HG03575 (cell line): ENCODE results near the gene KNOP1.

ENCODE experiments used
- ATAC-seq: cut with Tn5 transposase; IDR thresholded peaks from one replicate; pipeline ENCODE4 v1.9.1; 2021; ENCODE audit not compliant: unreplicated experiment, insufficient number of reproducible peaks, low FRiP score; ENCODE audit errors: extremely low read depth

The KNOP1 gene

DNA sequence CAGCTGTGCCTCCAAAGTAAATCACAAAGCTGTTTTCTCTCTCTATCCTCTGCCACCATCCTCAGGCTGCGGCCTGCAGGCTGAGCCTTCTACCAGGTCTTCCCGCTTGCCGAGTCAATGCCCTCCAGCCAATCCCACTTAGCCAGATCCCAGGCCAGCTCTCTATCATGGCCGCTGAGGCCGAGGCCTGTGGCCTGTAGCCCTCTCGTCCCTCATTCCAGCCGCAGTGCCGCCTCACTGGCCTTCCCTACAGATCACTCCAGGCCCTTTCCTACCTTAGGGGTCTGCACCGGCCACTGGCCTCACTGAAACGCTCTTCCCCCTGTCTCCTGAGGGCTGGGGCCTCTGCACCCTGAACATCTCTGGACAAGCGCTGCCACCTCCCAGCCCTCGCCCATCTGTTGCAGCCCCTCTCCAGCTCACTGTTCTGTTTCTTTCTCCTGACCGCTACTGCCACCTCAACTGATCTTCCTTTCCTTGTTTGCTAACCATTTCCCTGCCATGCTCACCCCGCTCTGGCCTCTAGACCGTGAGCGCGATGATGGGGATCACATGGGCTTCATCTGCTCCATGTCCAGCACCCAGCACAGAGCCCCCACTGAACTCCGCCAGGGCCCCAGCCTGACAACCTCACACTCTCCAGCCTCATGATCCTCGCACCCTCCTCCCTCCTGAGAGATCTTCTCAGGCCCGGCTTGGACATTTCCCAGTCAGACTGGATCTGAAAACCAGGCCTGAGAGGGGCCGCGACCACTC, 8.5 kb downstream of the KNOP1 start:
- ATAC-seq: no peak

DNA sequence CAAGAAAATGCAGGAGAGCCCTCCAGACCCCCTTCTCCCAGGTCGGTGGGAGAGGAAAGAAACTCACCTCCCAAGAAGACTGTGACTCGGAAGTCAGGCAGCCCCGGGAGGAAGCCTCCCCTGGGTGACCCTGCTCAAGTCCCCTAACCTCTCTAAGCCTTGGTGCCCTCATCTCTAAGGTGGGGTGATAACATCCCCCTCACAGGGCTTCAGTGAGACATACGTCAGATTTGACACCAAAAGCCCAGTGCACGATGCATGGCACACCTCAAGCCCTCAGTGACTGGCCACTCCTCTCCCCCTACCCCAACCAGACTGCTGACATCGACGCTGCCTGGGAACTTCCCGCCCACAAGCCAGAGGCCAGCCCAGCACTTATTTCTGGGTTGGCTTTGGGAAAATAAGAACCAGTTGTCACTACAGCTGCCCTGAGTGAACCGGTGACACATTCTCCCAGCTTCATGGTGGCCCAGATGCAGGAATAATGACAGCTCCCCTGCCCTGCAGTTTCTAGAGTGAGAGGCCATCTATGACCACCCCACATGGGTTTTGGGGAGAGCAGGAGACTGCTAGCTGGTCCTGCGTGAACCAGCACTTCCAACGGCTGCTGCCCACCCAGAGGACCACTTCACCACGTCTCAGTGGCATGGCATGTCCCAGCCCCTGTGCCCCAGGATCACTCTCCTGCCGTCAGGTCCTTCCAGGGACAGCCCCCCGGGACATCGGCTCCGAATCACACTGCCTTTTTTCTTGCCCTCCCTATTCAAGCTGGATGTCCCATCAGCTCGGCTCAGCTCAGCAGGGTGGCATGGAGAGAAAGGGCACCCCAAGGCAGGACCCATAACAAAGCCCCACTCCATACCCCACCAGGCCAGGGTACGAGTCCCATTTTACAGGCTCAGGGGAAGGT, 9.5 kb downstream of the KNOP1 start:
- no peak for ATAC-seq

DNA sequence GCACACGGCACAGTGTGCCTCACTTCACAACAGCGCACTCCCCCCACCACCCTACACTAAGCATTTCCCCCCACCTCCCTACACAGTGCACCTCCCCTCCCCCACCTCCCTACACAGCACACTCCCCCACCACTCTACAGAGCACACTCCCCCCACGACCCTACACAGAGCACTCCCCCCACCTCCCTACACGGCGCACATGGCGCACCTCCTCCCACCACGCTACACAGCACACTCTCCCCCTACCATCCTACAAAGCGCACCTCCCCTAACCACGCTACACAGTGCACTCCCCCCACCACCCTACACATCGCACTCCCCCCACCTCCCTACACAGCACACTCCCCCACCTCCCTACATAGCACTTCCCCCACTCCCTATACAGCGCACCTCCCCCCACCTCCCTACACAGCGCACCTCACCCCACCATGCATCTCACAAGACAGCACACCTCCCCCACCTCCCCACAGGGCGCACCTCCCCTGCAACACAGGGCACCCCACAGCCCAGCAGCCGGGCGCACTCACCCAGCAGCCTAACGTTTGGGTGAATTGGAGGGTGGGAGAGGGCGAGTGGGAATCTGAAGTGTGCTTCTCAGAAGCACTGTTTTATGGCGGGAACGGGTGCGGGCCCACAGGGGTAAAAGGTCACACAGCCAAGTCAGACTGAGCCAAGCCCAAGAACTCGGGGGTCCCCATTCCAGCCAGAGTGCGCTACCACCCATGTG, 10.3 kb downstream of the KNOP1 start:
- no peak for ATAC-seq

DNA sequence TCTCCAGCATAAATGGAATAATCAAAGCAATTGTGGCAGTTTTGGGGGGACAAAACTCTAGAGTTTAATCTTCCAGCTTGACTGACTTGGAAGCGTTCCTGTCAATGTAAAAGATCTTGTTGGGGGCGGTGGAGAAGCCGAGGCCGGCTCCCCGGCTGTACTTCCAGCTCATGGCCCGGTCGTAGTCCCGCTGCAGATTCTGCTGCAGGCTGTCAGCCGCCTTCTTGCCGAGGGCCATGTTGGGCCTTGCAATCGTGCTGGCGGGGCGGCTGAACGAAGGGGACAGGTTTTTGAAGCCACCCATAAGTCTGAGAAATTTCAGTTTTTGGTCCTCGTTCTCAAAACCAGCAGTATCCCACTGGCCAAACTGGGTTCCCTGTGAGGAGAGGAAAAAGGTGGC, 11.2 kb downstream of the KNOP1 start:
- ATAC-seq: no peak

DNA sequence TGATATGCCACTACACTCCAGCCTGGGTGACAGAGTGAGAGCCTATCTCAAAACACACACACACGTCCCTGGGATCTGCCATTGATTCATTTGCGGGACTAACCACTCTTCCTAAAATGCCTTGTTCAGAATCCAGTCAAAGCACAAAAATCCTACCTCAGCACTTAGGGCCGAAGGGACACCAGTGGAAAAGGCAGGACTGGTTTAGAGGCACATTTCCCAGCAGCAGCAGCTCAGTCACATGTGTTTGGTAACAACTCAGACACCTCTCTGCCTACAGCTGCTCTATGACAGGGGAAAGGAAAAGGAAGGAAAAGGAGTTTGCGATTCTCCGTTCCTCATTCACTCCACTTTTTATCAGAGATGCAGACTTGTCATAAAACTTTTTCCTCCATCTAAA, 12.2 kb downstream of the KNOP1 start:
- ATAC-seq: no peak

DNA sequence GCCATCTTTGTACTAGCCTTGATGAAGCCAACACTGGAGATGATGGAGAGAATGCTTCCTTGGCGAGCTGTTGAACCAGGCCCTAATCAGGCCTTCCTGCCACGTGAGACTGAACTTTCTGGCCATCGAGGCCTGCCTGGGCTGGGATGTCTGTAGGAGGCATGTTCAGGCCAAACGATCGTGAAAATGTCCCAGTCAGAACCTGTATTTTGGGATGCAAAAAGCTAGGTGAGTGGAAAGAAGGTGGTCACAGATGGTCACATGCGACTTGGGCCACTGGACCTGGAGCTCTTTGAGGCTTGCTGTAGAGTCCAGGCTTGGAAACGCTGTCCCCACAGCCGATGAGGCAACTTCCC, 12.9 kb downstream of the KNOP1 start:
- no peak for ATAC-seq

DNA sequence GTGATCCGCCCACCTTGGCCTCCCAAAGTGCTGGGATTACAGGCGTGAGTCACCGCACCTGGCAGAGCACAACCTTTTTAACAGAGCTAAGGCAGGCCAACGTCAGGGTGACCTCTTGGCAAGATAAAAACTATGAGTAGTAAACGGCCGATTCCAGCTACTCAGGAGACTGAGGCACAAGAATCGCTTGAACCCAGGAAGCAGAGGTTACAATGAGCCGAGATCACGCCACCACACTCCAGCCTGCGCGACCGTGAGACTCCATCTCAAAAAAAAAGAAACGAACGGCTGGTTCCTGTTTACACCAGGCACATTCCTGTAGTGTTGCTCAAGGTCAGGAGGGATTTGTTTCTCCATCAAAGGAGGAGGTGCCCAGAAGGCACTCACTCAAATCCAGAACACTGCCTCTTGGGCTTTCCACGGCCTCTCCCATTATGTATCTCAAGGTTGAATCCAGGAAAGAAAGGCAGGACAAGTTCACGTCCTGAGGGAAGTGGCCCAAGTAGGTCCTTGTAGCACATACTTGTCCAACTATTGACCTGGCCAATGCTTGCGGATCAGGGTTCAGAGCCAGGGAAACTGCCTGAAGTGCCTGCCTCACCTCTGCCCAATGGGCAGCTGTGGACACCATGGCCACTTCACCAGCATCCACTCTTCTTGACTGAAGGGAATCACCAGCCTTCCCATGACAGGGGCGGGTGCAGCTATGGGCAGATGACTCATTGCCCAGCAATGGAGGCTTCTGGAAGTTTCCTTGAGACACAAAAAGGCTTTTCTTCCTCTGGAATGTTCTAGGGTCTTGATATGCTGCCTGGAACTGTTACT, 13.5 kb downstream of the KNOP1 start:
- ATAC-seq: no peak

DNA sequence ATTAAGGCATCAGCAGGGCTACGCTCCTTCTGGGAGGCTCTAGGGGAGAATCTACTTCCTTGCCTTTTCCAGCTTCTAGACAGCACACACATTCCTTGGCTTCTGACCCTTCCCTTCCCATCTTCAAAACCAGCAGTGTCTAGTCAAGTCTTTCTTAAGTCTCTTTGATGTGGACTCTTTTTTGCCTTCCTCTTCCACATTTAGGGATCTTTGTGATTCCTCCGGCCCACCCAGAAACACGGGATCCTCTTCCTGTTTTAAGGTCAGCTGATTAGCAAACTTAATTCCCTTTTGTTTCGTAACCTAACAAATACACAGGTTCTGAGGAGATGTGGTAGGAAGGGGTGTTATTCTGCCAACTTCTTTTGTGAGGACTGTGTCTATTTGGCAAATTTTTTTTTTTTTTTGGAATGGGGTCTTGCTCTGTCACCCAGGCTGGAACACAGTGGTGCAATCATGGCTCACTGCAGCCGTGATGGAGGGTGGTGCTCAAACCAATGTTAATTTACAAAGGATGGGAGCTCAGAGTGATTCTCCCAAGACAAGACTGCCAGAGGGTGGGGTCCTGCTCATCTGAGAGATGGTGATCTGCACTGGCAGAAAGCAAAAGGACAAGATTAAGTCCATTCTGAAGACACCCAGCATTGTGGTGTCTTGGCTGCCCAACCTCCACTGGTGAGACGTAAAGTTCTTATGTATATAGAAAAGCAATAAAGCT, 14.7 kb downstream of the KNOP1 start:
- no peak for ATAC-seq

DNA sequence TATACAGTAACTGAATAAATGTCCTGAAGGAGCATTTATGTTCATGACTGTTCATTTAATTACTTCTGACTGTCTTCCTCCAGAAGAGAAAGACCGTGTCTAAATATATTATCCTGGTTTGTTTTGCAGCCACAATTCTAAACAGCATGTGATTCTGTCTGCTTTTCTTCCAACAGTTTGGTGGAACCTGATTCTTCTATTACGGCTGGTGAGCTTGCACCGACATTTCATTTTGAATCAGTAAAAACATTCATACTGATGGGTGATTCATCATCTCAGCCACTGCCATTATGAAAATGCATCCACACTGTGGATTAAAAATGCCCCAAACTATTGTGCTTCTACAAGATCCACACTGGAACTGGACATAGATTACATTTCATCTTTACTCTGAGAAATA, 16.9 kb downstream of the KNOP1 start:
- no peak for ATAC-seq

DNA sequence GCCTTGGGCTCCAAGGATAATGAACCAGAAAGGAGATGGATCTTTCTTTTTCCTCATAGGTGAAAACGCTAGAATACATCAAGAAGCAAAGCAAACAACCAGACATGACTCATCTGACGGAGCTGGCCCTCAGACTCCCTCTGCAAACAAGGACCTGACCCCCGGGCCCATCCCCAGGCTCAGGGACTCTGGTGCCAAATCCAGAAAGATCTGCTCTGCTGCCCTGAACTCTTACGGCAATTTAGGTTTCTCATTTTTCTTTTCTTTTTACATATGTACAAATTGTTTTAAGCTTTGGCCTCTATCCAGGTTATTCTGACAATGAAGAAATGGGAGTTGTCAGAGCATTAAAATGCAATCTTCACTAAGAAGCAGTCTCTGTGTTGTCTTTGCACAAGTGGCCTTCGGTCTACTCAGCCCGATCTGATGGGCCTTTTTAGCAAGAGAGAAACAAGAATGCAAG, 17.7 kb downstream of the KNOP1 start:
- no peak for ATAC-seq

DNA sequence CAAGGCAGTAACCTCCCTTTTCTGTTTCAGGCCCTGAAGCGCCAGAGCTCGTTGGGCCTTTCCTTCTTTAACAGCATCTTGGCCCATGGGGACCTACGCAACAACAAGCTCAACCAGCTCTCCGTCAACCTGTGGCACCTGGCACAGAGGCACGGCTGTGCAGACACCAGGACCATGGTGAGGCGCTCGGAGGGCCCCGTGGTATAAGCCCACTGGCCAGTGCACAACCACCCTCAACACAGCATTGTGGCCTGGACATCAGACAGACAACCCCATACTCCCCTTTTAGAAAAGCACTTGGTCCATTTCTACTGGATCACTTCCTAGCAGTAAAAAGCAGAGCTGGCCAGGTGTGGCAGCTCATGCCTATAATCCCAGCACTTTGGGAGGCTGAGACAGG, 18.6 kb downstream of the KNOP1 start:
- ATAC-seq: no peak

DNA sequence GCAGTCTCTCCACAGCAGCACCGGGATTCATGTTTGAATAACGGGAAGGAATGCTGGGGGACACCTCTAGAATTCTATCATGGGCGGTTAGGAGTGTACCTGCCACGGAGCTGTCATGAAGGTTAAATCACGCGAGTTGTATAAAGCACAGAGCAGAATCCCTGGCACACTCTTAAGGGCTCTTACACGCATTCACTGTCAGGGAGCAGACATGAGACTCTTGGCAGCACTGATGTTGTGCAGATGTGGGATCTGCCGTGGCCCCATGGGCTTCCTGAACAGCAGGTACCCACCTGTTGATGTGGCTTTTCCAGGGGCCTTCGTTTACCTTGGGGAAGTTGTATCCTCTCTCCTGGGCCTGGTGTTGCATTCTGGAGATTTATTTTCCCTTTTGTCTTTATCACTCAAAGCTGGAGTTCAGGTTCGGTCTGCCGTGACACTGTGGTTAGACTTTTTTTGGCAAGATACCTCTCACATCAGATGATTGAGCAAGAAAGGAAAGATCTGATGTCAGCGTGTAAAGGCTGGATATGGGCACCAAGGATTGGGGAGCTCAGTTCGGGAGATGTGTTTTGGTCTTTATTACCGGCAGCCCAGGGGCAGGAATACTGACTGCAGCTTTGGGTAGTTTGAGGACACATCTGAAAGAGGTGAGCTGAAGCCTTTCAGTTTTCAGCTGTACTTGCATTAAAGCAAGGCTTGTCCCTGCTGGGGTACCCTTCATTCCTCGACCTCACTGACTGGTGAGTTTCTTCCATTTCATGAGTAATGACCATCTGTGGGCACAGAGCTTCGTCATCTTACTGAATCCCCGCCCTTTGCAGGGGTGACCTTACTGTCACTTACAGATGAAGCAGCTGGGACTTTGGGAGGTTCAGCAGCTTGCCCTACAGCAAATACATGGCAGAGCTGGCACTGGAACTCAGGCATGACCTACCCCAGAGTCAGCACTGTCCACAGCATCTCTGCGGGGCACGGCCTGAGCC, 19.3 kb downstream of the KNOP1 start:
- no peak for ATAC-seq

DNA sequence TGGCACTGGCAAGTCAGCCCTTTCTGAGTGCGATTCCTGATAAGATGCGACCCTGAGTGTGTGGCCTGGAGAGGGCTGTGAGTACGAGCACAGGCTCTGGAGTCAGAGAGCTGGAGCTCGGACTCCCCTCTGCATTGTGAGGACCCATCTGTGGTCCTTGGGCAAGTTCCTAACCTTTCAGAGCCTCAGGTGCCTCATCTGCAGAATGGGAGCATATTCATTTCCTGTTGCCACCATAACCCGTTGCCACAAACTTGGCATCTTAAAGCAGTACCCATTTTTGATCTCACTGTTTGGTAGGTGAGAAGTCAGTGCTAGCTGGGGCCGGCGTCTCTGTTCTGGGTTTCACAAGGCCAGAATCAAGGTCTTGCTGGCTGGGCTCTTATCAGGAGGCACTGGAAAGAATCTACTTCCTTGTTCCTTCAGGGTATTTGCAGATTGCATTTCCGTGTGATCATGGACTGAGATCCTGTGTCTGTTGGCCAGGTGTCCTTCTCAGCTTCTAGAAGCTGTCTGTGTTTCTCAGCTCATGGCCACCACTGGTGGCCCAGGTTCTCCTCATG, 20.2 kb downstream of the KNOP1 start:
- no peak for ATAC-seq

DNA sequence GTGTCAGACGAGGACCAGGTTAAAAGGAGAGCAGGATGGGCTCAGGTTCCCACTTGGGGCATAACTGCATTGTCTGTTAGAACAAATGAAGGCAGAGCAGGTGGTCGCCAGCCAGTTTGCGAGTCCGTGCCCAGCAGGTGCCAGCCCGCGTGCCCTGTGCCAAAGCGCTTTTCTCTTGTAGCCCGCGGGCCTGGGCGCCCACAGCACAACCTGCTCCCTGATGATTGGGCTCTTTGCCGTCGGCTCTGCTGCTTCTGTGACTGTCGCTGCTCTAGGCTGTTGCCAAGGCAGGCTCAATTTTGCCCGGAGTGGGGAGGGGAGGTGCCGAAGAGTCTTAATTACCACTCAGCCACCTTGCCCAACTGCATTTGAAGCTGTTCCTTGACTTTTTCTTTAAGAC, 21.1 kb downstream of the KNOP1 start:
- no peak for ATAC-seq

DNA sequence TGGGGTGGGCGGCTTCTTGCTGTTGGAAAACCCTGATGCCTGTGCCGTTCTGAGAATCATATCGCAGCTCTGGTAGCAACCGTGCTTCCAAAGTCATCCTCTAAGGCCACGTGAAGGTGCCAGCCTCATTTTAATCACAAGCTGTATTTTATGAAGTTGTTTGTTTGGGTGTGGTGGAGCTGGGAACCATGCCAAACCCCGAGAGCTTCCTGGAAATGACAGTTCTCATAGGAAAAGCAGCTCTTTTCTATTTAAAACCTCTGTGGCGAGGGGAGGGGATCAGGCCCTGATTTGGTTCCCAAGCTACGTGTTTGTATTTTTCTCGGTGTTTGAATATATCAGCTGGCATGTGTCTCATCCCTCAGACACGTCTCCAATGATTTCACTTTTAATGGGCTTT, 21.7 kb downstream of the KNOP1 start:
- no peak for ATAC-seq

DNA sequence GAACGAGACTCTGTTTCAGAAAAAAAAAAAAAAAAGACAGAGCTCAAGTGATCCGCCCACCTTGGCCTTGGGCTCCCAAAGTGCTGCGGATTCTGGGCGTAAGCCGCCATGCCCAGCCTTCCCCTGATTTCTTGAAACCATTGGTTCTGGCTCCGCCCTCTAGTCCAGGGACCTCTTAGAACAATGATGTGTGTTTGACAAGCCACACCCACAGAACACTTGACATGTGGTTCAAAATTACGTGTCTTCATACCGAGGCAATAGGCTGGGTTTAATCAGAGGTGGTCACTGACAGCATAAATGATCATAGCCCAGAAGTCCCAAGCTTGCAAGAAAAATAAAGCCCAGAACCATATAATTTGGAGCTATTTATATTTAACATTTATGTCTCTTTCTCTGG, 23.0 kb downstream of the KNOP1 start:
- ATAC-seq: no peak

DNA sequence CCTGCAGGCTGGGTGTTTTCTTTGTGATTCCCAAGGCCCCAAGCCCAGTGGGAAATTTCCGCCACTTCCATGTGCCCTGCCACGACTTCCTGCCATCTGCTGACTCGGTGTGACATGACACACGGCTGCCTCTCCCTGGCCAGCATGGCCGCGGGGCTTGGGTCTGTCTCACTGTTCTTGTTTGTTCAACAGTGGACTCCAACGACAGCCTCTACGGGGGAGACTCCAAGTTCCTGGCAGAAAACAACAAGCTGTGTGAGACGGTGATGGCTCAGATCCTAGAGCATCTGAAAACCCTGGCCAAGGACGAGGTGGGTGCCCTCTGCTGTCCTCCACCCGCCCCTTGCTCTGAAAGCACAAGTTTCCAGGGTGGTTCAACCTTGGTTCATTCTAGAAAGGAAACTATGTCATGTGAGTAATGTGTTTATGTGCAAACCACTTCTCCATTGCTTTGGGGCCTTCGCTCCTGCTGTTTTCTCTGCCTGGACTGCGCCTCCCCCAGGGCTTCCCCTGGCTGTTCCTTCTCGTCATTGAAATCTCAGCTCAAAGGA, 26.8 kb downstream of the KNOP1 start:
- ATAC-seq: no peak
